GM11168 (cell line): Measurements from ENCODE around the gene ANKRD28.
"Not testable (repeated sequence)": the region's sequence is repeated elsewhere in the genome, so short reads cannot be mapped to it uniquely, and the experiment has no call there.

Experiments used
- in situ Hi-C: fragments of 300-500 bp; cut with MboI; formaldehyde crosslinking; loops from one replicate; pipeline ENCODE4 v1.12.0; 2022; ENCODE audit warnings: low sequenced_read_pairs; ENCODE audit not compliant: unreplicated experiment

ANKRD28 gene

DNA sequence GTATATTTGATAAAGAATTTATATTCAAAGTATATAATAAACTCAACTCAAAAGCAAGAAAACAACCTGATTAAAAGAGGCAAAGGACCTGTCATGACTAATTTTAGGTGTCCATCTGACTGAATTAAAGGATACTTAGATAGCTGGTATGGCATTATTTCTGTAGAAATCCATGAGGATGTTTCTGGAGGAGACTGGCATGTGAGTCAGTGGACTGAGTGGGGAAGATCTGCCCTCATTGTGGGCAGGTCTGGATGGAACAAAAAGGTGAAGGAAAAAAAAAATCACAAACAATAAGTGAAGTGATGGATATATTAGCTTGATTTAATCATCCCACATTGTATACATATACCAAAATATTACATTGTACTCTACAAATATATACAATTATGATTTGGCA lies 16.6 kb downstream of the ANKRD28 start:
- in situ Hi-C loops = no loop called here

GRCh38 chr3:15779111-15779510 lies 18.7 kb downstream of the ANKRD28 start:
- in situ Hi-C loops = no loop called here

- in situ Hi-C loops = no loop called here
Measured at GRCh38 chr3:15778332-15778858, 19.4 kb downstream of the ANKRD28 start.

DNA sequence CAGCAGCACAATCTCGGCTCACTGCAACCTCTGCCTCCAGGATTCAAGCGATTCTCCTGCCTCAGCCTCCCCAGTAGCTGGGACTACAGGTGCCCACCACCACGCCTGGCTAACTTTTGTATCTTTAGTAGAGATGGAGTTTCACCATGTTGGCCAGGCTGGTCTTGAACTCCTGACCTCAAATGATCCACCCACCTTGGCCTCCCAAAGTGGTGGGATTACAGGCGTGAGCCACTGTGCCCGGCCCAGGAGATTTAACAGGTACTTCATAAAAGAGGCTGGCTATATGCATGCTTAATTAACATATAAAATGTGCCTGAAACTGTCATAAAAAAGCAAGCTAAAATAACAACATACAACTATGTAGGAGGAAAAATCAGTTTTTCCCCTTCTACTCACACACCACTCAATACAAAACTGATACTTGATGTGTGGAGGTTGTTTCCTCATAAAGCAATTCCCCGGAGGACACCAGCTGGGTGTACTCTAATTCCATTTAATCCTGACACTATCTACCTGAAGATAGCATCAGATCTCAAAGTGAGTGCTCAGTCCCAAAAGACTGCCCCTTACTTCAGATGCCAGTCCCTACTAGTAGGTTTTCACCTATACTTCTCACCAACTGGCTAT lies 22.7 kb downstream of the ANKRD28 start:
- in situ Hi-C loops = not testable (repeated sequence)

DNA sequence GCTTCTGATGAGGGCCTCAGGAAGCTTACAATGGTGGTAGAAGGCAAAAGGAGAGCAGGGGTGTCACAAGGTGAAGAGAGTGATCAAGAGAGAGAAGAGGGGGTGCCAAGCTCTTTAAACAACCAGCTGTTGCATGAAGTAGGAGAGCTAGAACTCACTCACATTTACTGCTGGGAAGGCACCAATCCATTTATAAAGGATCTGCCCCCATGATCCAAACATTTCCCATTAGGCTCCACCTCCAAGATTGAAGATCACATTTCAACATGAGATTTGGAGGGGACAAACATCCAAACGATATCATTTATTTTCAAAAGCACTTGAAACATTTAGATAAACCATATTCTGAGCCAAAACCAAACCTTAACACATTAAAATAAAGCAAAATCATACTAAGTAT lies 26.3 kb downstream of the ANKRD28 start:
- in situ Hi-C loops = no loop called here

DNA sequence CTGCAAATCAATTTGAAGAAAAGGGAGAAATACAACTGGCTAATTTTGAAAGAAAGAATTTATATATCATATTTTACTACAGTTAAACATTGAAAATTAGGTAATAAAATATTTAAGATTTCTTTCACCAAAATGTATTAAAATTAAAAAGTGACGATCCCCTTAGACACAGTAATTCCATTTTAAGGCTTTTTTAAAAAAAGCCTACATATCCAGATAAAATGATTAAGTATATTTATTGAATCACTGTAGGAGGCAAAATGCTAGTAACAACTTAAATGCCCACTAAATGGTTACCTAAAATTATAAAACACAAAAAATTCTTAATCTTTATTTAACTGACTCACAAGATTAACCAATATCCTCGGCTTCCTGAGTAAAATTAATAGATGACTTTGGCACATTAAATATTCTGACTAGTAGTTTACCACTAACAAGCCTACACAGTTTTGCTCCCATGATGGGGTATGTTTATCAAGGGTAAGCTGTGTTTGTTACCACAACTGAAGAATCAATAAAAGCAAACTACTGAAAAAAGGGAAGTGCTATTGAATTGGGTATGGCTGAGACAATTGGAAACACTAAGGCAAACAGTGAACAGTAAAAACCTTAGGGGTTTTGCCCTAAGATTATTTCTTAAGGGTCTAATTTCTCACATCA lies 28.4 kb downstream of the ANKRD28 start:
- in situ Hi-C loops = no loop called here

GRCh38 chr3:15768421-15769255 lies 29.1 kb downstream of the ANKRD28 start:
- in situ Hi-C loops = no loop called here

GRCh38 chr3:15766406-15766805 lies 31.4 kb downstream of the ANKRD28 start:
- in situ Hi-C loops = no loop called here

DNA sequence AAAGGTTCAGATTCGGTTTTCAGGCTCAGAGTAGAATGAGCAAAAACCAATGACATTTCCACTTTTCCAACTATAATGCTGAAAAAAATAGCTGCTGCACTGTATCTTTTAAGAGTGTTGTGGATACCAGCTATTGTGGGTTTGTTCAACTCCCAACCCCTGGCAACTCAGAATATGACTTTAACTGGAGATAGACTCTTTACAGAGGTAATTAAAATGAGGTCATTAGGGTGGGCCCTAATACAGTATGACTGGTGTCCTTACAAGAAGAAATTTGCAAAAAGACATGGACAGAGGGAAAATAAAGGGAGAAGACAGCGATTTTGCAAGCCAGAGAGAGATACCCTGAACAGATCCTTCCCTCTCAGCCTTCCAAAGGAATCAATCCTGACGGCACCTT lies 39.5 kb downstream of the ANKRD28 start:
- in situ Hi-C loops = no loop called here

GRCh38 chr3:15757824-15758223 lies 40.0 kb downstream of the ANKRD28 start:
- in situ Hi-C loops = no loop called here

- in situ Hi-C loops = no loop called here
Measured at GRCh38 chr3:15756505-15756904, 41.3 kb downstream of the ANKRD28 start.

DNA sequence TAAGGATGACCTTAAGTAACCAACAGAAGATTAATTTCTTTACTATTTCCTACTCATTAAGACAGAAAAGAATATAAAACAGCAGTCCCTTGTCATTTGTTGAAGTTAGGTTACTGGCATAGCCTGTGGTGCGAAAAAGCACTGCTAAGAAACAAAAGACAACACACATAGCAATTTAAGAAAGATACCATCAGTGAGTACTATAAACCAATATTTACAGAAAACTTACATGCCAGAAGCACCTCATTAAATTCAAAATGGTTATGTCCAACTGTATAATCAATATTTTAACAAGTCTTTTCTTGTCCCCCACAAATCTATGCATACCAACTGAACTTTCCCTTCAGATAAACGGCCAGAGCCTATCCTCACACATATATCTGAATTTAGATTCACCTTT lies 42.0 kb downstream of the ANKRD28 start:
- in situ Hi-C loops = no loop called here

GRCh38 chr3:15755181-15755580 lies 42.6 kb downstream of the ANKRD28 start:
- in situ Hi-C loops = no loop called here

DNA sequence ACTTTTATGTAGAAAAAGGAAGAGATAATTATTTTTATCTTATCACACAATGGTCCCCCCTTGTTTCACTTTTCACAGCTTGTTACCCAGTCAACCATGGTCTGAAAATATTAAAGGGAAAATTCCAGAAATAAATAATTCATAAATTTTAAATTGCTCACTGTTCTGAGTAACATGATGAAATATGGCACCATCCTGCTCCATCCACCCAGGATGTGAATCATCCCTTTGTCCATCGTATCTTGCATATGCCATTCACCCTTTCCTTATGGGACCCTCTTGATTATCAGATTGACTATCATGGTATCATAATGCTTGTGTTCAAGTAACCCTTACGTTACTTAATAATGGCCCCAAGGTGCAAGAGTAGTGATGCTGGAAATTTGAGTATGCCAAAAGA lies 43.7 kb downstream of the ANKRD28 start:
- in situ Hi-C loops = no loop called here

DNA sequence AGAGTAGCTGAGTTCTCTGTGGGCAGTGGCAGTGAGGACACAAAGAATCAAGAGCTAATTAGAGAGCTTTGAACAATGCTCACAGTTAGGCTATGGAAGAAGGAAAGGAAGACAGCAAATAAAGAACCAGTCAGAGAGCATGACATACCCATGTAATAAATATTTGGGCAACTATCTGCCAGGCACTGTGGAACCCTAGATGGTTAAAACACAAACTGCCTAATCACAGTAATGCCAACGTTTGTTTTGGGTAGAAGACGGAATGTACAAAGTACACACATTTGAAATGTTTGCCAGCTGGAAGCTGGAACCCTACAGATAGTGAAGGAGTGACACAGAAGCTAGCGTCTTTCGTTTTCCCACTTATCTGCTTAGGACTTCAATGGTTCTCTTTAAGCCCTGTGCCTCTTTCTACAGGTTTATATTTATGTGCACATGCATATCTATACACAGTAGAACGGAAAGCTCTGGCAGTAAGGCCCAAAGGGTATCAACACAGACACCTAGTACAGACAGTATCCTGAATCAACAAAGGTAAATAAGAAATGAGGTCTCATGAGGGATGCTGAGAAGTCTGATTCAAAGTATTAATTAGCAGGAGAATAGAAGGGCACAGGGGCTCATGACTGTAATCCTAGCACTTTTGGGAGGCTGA lies 44.6 kb downstream of the ANKRD28 start:
- in situ Hi-C loops = no loop called here

GRCh38 chr3:15750879-15751278 lies 46.9 kb downstream of the ANKRD28 start:
- in situ Hi-C loops = no loop called here

DNA sequence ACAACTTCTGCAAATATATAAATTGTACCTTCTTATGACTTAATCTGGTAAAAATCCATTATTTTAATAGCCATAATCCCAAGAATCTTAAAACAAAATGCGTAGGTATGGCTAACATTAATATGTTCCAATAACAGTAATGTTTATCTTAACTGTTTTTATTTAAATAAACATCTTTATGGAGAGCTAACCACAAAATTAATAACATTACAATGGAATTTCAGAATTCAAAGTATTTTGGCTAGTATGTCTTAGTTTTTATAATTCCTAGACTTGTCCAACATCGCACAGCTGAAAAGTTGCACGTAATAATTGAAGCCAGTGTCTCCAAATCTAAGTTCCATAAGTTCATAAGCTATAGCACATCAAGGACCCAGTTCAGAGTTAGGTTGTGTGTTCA lies 47.6 kb downstream of the ANKRD28 start:
- in situ Hi-C loops = no loop called here

- in situ Hi-C loops = not testable (repeated sequence)
Measured at GRCh38 chr3:15745896-15746295, 51.9 kb downstream of the ANKRD28 start.

DNA sequence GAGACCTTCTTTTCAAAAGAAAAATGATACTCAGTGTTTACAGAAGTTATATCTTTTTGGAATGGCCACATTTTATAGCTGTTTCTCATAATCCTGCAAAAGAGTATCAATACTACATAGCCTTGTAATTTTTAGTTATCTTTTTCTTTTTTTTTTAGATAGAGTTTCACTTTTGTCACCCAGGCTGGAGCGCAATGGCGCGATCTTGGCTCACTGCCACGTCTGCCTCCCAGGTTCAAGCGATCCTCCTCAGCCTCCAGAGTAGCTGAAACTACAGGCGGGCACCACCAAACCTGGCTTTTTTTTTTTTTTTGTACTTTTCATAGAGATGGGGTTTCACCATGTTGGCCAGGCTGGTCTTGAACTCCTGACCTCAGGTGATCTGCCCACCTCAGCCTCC lies 53.6 kb downstream of the ANKRD28 start:
- in situ Hi-C loops = no loop called here

GRCh38 chr3:15743587-15744009 lies 54.2 kb downstream of the ANKRD28 start:
- in situ Hi-C loops = no loop called here

GRCh38 chr3:15742236-15742635 lies 55.5 kb downstream of the ANKRD28 start:
- in situ Hi-C loops = not testable (repeated sequence)
